ENCODE data around the gene KLHL35. TPM values are rescaled to one million over a fixed set of nuclear protein-coding genes. Genes with fewer than 3 reads are reported as not detected.

Gene KLHL35
- total RNA-seq, 4 donors from 2014 or later: 0.97 to 5.1 (median 2.1) TPM

DNA sequence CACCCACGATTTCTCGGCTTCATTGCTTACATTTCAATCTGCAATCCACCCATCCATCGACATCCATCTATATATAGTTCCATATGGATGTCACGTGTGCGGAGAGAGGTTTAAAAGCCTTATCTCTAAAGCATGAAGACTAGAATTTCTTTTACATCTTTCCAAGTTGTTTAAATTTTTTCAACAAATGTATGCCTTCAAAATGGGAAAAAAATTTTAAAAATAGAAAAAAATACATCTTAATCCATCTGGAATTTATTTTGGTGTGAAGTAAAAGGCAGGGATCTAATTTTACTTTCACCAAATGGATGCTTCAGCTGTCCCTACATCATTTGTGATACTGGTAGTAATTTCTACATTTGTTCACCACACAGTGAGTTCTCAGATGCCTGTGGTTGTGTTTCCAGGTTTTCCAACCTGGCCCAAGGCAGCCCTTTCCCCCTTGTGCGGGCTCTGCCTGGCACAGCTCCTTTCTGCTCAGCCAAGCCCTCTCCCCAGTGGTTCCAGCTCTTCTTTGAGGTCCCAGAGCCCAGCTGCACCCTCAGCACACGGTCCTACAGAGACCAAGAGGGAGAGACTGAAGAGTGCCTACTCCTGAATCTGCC is 37.6 kb upstream of the KLHL35 start:
- H3K4me1 ChIP-seq: peaks cover 36% of the 10 kb centered on the region

DNA sequence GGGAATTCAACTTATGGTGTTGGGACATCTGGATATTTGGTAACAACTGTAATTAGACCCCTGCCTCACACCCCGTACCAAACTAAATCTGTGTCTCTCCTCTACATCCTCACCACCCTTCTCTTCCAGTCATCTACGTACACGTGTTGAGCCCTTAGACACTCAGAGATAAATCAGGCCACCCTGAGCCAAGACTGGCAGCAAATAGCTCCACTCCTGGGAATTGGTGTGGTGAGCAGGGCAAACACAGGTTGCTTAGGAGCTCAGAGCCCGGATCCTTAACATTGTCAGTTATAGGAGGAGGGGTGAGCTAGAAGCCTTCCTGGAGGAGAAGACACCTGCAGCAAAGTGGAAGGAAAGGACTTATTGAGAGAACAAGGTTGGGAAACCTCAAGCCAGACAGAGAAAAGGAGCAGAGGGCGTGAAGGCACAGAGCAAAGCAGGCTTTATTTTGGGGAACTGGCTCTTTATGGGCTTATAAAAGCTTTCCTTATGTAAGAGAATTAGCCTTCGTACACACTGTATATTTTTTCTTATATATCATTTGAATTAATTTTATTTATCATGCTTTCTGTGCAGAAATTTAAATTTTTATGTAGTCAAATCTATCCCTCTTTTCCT is 36.9 kb upstream of the KLHL35 start:
- 71% methylated on average over 6 of the region's 6 CpGs for WGBS
- Histone ChIP-seq H3K27ac (no peak overlapping the region), H3K4me3 (no peak overlapping the region), H3K27me3 (no peaks in the 10 kb centered on the region), H3K4me1 (peaks cover 29% of the 10 kb centered on the region), H3K36me3 (no peaks in the 10 kb centered on the region), H3K9me3 (no peaks in the 10 kb centered on the region)
- DNase-seq (ENCODE audit: low spot score in 2 of 2): no peak
- TF ChIP-seq POLR2A (IDR thresholded peaks at IDR 0.05) (no peak), EP300 (IDR thresholded peaks at IDR 0.05) (no peak), POLR2AphosphoS5 (IDR thresholded peaks at IDR 0.05) (no peak)
- TF ChIP-seq, protein P1, sequence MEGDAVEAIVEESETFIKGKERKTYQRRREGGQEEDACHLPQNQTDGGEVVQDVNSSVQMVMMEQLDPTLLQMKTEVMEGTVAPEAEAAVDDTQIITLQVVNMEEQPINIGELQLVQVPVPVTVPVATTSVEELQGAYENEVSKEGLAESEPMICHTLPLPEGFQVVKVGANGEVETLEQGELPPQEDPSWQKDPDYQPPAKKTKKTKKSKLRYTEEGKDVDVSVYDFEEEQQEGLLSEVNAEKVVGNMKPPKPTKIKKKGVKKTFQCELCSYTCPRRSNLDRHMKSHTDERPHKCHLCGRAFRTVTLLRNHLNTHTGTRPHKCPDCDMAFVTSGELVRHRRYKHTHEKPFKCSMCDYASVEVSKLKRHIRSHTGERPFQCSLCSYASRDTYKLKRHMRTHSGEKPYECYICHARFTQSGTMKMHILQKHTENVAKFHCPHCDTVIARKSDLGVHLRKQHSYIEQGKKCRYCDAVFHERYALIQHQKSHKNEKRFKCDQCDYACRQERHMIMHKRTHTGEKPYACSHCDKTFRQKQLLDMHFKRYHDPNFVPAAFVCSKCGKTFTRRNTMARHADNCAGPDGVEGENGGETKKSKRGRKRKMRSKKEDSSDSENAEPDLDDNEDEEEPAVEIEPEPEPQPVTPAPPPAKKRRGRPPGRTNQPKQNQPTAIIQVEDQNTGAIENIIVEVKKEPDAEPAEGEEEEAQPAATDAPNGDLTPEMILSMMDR (IDR thresholded peaks at IDR 0.05): no peak

More for the DNA sequence above, 37.6 kb upstream of the KLHL35 start:
- no peaks in the 10 kb centered on the region for H3K27me3 ChIP-seq
- H3K27ac ChIP-seq: no peak overlapping the region
- TF ChIP-seq POLR2AphosphoS5 (IDR thresholded peaks at IDR 0.05) (no peak), POLR2A (IDR thresholded peaks at IDR 0.05) (no peak), EP300 (IDR thresholded peaks at IDR 0.05) (no peak)
- TF ChIP-seq, protein P1 (IDR thresholded peaks at IDR 0.05): no peak
- H3K36me3 ChIP-seq: no peaks in the 10 kb centered on the region
- WGBS: 78% methylated on average over 7 of the region's 7 CpGs
- H3K4me3 ChIP-seq: no peak overlapping the region
- H3K9me3 ChIP-seq: no peaks in the 10 kb centered on the region
- DNase-seq (ENCODE audit: low spot score in 2 of 2): no peak

DNA sequence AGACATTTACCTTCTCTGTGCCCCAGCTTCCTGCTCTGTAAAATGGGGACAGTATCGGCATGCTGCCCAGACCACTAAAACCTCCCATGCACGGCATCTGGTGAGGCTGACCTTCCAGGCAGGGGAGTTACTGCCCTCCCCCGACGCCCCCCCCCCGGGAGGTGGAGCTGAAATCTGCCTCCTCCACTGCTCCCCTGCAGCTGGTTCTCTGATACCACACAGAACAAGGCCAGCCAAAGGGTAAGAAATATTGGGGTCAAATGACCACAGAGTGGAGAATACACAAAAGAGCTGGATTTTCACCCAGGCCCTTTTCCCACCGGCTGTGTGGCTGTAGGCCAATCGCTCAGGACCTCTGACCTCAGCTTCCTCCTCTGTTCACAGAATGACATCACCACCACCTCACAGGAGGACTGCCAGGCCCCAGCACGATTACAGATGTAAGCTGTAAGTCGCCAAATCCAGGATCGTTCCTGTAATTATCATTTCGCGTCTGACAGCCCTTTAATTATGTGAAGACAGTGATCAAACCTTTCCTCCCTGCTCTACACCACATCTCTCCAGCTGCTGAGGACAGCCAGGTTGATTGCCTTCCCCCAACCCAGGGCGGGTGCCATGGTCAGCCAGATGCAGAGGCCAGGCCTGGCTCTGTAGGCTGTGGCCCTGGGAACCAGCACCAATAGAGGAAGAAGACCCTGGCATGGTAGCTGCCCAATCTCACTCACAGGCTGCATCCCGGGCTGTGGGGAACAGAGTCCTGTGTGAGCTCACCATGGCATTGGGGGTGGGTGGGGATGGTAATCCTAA is 35.7 kb upstream of the KLHL35 start:
- DNase-seq (ENCODE audit: low spot score in 2 of 2): no peak
- Histone ChIP-seq H3K9me3 (no peaks in the 10 kb centered on the region), H3K27me3 (no peaks in the 10 kb centered on the region), H3K27ac (no peak overlapping the region), H3K4me1 (peaks cover 21% of the 10 kb centered on the region), H3K36me3 (no peaks in the 10 kb centered on the region), H3K4me3 (no peak overlapping the region)
- 62% methylated on average over 10 of the region's 14 CpGs for WGBS
- TF ChIP-seq POLR2AphosphoS5 (IDR thresholded peaks at IDR 0.05) (no peak), POLR2A (IDR thresholded peaks at IDR 0.05) (no peak), EP300 (IDR thresholded peaks at IDR 0.05) (no peak)
- TF ChIP-seq, protein P1 (IDR thresholded peaks at IDR 0.05): no peak

DNA sequence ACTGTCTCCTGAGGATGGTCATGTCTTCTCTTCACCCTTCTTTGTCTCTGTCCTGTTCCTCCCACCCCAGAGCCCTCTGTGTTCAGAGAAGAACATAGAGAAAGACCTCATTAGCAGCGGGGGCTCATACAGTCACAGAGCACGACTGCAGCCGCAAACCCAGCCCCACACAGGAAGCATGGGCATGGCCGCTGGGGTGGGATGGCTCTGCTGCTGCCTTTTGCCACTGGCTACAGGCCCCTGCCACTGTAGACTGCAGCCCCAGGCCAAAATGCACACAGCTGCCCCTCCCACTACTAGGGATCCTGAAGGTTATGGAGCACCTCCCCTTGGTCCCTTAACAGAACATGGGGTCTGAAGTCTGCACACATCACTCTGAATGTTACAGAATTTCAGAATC is 34.9 kb upstream of the KLHL35 start:
- DNase-seq (ENCODE audit: low spot score in 2 of 2): no peak
- Histone ChIP-seq H3K27me3 (no peaks in the 10 kb centered on the region), H3K27ac (no peak overlapping the region), H3K4me1 (peaks cover 21% of the 10 kb centered on the region), H3K9me3 (no peaks in the 10 kb centered on the region), H3K4me3 (no peak overlapping the region), H3K36me3 (no peaks in the 10 kb centered on the region)
- no peak for TF ChIP-seq POLR2A (IDR thresholded peaks at IDR 0.05)
- no peak for TF ChIP-seq POLR2AphosphoS5 (IDR thresholded peaks at IDR 0.05)
- TF ChIP-seq EP300 (IDR thresholded peaks at IDR 0.05): no peak
- 79% methylated on average over 4 of the region's 4 CpGs for WGBS

DNA sequence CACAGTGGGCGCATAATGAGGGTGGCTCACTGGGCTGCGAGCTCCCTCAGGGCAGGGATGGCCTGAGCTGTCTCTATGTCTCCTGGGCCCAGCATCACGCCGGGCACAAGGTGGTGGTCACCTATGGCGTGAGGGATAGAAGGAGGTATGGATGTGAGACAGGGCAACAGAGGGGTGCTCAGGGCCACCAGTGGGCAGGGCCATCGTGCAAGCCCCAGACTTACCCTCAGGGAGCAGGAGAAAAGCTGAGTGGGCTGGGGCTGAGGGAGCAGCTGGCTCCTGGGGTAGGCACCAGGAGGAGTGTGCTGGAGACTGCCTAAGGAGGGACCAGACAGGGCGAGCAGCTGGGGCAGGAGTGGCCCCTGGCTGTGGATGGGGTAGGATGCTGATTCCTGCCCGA is 34.3 kb upstream of the KLHL35 start:
- H3K9me3 ChIP-seq: no peaks in the 10 kb centered on the region
- TF ChIP-seq POLR2AphosphoS5 (IDR thresholded peaks at IDR 0.05) (no peak), POLR2A (IDR thresholded peaks at IDR 0.05) (no peak), EP300 (IDR thresholded peaks at IDR 0.05) (no peak)
- TF ChIP-seq, protein P1 (IDR thresholded peaks at IDR 0.05): no peak

More for the DNA sequence above, 34.3 kb upstream of the KLHL35 start:
- Histone ChIP-seq H3K27ac (no peak overlapping the region), H3K36me3 (no peaks in the 10 kb centered on the region), H3K27me3 (no peaks in the 10 kb centered on the region), H3K4me1 (peaks cover 25% of the 10 kb centered on the region), H3K4me3 (no peak overlapping the region)
- DNase-seq (ENCODE audit: low spot score in 2 of 2): no peak
- WGBS: 94% methylated on average over 7 of the region's 8 CpGs
